ENCODE results near the gene PEX11A. TPM values are rescaled to one million over a fixed set of nuclear protein-coding genes. Genes with fewer than 3 reads are reported as not detected.

PEX11A gene, protein sequence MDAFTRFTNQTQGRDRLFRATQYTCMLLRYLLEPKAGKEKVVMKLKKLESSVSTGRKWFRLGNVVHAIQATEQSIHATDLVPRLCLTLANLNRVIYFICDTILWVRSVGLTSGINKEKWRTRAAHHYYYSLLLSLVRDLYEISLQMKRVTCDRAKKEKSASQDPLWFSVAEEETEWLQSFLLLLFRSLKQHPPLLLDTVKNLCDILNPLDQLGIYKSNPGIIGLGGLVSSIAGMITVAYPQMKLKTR
- polyA plus RNA-seq (2011; rRNA removed) (7.3 and 7.5 TPM in 2 replicates), polyA minus RNA-seq (2011; rRNA and poly(A)+ RNA removed) (6.2 and 8.8 TPM in 2 replicates)

DNA sequence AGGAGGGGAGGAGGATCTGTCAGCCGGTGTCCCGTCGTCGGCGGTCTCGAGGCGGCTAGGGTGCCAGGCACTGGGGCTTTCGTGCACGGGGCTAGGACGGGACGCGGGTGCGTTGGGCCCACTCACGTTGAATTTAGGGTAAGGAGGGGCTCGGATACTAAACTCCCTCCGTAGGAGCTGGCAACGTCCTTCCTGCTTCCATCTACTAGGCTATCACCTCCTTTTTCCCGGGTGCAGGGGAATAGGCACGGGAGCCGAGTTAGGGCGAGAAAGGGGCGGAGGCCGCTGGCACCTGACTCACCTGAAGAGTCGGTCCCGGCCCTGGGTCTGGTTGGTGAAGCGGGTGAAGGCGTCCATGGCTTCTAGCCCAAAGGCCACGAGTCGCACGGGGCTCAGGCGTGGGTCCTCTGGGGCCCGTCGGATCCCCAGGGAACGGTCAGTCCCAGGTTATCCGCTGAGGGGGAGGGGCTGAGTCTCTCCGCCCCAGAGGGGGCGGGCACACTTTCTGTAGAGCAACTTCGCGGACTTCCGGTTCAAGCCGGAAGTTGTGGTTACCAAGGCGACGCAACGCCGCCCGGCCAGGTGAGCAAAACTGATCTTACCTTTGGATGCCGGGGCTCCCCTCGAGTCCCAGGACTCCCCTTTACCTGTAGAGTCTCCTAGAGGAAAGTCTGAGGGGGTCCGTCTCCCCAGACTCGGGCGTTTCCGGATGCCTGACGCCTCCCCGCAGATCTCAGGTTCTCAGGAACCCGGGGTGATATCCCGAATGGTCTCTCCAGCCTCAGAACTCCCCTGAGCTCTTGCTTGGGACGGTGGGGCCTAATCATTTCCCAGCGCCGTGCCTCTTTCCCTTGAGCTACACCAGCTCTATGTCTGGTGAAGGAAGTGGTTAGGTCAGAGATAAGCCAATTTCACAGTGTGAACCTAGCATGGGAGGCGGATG, at the start of gene PEX11A, which contains the start of gene WDR93:
Gene PEX11A (minus strand): TSS at position 479 of the 943 bp plus-strand sequence. CDS start 122 bp downstream, at position 357.
Gene WDR93 (plus strand): TSS at position 536 of the 943 bp plus-strand sequence. CDS start 10,936 bp downstream, outside the sequence.
- TF ChIP-seq, protein P1, sequence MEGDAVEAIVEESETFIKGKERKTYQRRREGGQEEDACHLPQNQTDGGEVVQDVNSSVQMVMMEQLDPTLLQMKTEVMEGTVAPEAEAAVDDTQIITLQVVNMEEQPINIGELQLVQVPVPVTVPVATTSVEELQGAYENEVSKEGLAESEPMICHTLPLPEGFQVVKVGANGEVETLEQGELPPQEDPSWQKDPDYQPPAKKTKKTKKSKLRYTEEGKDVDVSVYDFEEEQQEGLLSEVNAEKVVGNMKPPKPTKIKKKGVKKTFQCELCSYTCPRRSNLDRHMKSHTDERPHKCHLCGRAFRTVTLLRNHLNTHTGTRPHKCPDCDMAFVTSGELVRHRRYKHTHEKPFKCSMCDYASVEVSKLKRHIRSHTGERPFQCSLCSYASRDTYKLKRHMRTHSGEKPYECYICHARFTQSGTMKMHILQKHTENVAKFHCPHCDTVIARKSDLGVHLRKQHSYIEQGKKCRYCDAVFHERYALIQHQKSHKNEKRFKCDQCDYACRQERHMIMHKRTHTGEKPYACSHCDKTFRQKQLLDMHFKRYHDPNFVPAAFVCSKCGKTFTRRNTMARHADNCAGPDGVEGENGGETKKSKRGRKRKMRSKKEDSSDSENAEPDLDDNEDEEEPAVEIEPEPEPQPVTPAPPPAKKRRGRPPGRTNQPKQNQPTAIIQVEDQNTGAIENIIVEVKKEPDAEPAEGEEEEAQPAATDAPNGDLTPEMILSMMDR (IDR thresholded peaks at IDR 0.05; ENCODE audit: low read depth, low read length), result no peak
- ChIA-PET CTCF (no interaction called here), POLR2A (interaction anchor here (0.6 kb wide), 1 partner anchor 33 kb away, joined by 3 read pairs; no protein-coding TSS in a partner anchor)
- no peak within 1 kb of the TSS for H3K27ac ChIP-seq (ENCODE audit: low read depth, low read length)
- DNase-seq (ENCODE audit: low read depth, low spot score), result peak; percentile 10
- peak within 1 kb of the TSS; percentile 94 for H3K4me3 ChIP-seq (ENCODE audit: low read depth, low read length)
- H3K9me3 ChIP-seq (ENCODE audit: control insufficient read depth, insufficient read depth, low read length), result peaks cover 4% of the 10 kb centered on the region; the same call in 1 of the 2 replicates
- H3K27me3 ChIP-seq (ENCODE audit: control insufficient read depth, insufficient read depth, low read length), result peaks cover 3% of the 10 kb centered on the region

DNA sequence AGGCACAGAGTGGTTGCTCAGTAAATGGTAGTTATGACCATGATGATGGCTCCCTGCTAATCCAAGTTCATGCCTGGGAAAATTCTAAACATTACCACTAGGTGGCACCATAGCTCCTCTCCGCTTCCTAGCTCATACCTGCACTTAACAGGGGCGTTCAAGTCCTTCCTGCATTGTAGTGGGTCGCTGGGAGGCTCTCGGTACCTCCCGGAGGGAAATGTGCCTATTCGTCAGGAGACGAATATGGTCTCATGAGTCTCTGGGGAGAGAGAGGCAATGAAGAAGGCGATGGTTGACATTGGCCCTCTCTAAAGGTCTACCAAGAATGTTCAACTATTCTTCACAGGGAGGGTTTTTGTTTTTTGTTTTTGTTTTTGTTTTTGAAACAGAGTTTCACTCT, 49.6 kb upstream of the PEX11A start:
- TF ChIP-seq, protein P1 (IDR thresholded peaks at IDR 0.05; ENCODE audit: low read depth, low read length), result peak; percentile 90
- Histone ChIP-seq H3K9me3 (ENCODE audit: control insufficient read depth, insufficient read depth, low read length) (no peaks in the 10 kb centered on the region), H3K27ac (ENCODE audit: low read depth, low read length) (no peak overlapping the region), H3K27me3 (ENCODE audit: control insufficient read depth, insufficient read depth, low read length) (peaks cover 22% of the 10 kb centered on the region), H3K4me3 (ENCODE audit: low read depth, low read length) (no peak overlapping the region)
- ChIA-PET CTCF (interaction anchor here (0.6 to 5.0 kb wide), 23 partner anchors 9 to 331 kb away, joined by 3 to 78 read pairs (median 5); no protein-coding TSS in a partner anchor), POLR2A (interaction anchor here (1.0 kb wide), 1 partner anchor 148 kb away, joined by 3 read pairs; no protein-coding TSS in a partner anchor)
- peak; percentile 53 for DNase-seq (ENCODE audit: low read depth, low spot score)

DNA sequence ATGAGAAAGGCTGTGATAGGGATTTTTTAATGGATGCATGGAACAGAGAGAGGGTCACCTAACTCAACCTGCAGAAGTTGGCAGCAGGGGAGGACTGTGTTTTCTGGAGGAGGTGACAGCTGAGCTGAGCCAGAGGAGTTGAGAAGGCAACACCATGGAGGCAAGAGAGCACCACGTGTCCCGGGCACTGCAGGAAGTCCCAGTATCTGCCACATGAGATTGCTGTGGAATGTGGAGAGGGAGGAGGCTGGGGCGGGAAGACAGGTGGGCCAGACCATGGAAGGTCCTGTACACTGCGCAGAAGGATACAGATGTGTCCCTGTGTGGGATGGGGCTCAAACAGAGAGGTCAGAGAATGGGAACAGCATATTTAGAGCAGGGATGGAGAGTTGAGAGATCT, 45.2 kb upstream of the PEX11A start:
- Histone ChIP-seq H3K4me3 (ENCODE audit: low read depth, low read length) (no peak overlapping the region), H3K9me3 (ENCODE audit: control insufficient read depth, insufficient read depth, low read length) (no peaks in the 10 kb centered on the region), H3K27ac (ENCODE audit: low read depth, low read length) (no peak overlapping the region), H3K27me3 (ENCODE audit: control insufficient read depth, insufficient read depth, low read length) (peaks cover 38% of the 10 kb centered on the region)
- TF ChIP-seq, protein P1 (IDR thresholded peaks at IDR 0.05; ENCODE audit: low read depth, low read length), result no peak
- POLR2A ChIA-PET, result no interaction called here
- CTCF ChIA-PET, result no interaction called here
- no peak for DNase-seq (ENCODE audit: low read depth, low spot score)

DNA sequence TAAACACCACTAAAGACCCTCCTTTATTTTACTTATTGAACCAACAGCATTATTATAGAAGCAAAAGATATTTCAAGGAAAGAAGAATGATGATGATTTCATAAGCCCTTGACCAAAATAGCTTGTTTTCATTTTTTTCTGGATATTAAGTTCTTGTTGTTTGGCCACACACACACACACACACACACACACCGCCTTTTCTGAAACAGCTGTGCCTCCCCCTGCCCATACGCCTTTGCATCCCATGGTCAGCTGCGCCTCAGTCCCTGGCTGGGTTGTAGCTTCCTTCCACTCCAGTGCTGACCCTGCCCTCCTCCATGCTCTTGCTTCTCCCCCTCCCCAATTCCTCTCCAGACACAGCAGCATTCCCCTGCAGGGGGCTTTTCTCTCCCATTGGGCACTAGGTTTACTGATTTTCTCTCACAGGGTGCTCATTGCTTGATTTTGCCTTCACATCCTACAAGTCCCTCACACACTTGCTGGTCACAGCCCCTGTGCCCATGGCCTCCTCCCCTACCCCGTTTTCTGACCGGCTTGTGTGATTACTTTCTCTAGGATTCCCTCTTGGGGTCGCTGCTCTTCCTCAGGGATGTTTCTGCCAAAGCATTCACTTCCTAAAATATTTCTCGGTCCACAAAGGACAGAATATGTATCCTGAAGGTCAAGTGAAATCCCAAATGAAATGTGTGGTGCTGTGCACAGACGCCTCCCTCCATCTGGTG, 42.1 kb upstream of the PEX11A start:
- peaks cover 51% of the 10 kb centered on the region for H3K27me3 ChIP-seq (ENCODE audit: control insufficient read depth, insufficient read depth, low read length)
- ChIA-PET CTCF (interaction anchor here (0.6 to 0.8 kb wide), 2 partner anchors 142 to 204 kb away, joined by 3 read pairs; no protein-coding TSS in a partner anchor), POLR2A (no interaction called here)
- TF ChIP-seq, protein P1 (IDR thresholded peaks at IDR 0.05; ENCODE audit: low read depth, low read length), result no peak
- no peaks in the 10 kb centered on the region for H3K9me3 ChIP-seq (ENCODE audit: control insufficient read depth, insufficient read depth, low read length)
- H3K4me3 ChIP-seq (ENCODE audit: low read depth, low read length), result no peak overlapping the region
- H3K27ac ChIP-seq (ENCODE audit: low read depth, low read length), result no peak overlapping the region
- no peak for DNase-seq (ENCODE audit: low read depth, low spot score)
